HepG2 (cell line): ENCODE data around the gene CDHR5. TPM values are rescaled to one million over a fixed set of nuclear protein-coding genes. Genes with fewer than 3 reads are reported as not detected.
A peak's percentile ranks its signal among the peaks of the same experiment; 100 is the strongest.

Experiments
- ATF7 ChIP-seq, 2 experiments: fragments of 450-650 bp in 1 of 2; sonication (generic) in 1 of 2; formaldehyde crosslinking in 1 of 2; IDR thresholded peaks; 2 replicates each; pipeline versions ENCODE4 v1.4.0 to v1.6.1; 2016 to 2020; ENCODE audit warnings: antibody characterized with exemption in 1 of 2, mild to moderate bottlenecking in 1 of 2, missing genetic modification reagents in 1 of 2
- CBX5 ChIP-seq: sonication (generic); formaldehyde crosslinking; IDR thresholded peaks from 2 replicates; pipeline ENCODE4 v1.4.0; 2020; ENCODE audit warnings: missing genetic modification reagents, borderline replicate concordance
- CENPX ChIP-seq: sonication (generic); formaldehyde crosslinking; IDR thresholded peaks from 2 replicates; pipeline ENCODE4 v1.9.0; 2021; ENCODE audit warnings: mild to moderate bottlenecking, missing genetic modification reagents, moderate library complexity
- ELF1 ChIP-seq: sonication (generic); formaldehyde crosslinking; IDR thresholded peaks from 2 replicates; pipeline ENCODE4 v1.4.0; 2020; ENCODE audit warnings: missing genetic modification reagents
- ESRRA ChIP-seq: sonication (generic); formaldehyde crosslinking; IDR thresholded peaks from 2 replicates; pipeline ENCODE4 v1.5.1; 2020; ENCODE audit warnings: mild to moderate bottlenecking, low read depth, missing genetic modification reagents
- FOXO4 ChIP-seq: sonication (generic); formaldehyde crosslinking; conservative IDR thresholded peaks from 2 replicates; pipeline ENCODE4 v1.8.1; 2023; ENCODE audit warnings: missing genetic modification reagents
- KLF16 ChIP-seq, 2 experiments: sonication (generic) in 1 of 2; formaldehyde crosslinking in 1 of 2; IDR thresholded peaks; 2 replicates each; pipeline versions ENCODE4 v1.6.1 to v1.8.0; 2016 to 2023; ENCODE audit warnings: missing genetic modification reagents in 2 of 2, missing compliant biosample characterization in 1 of 2
- MBD4 ChIP-seq: IDR thresholded peaks from 2 replicates; pipeline ENCODE4 v1.6.1; 2012; ENCODE audit warnings: low read length, inconsistent platforms, borderline replicate concordance
- POGZ ChIP-seq: sonication (generic); formaldehyde crosslinking; IDR thresholded peaks from 2 replicates; pipeline ENCODE4 v1.4.0; 2020; ENCODE audit warnings: mild to moderate bottlenecking, missing genetic modification reagents
- POLR2A ChIP-seq, 2 experiments: IDR thresholded peaks; 2 replicates each; pipeline ENCODE4 v1.6.1; 2011; ENCODE audit warnings: low read depth in 2 of 2, low read length in 2 of 2, mild to moderate bottlenecking in 1 of 2, moderate library complexity in 1 of 2; ENCODE audit not compliant: insufficient read depth in 1 of 2
- REPIN1 ChIP-seq: sonication (generic); formaldehyde crosslinking; IDR thresholded peaks from 2 replicates; pipeline ENCODE4 v1.8.0; 2022; ENCODE audit warnings: missing genetic modification reagents, low read depth, mild to moderate bottlenecking, borderline replicate concordance
- SMC3 ChIP-seq: IDR thresholded peaks from 2 replicates; pipeline ENCODE4 v1.6.1; 2011; ENCODE audit warnings: low read length, improper control_type of control experiment
- TSC22D2 ChIP-seq: sonication (generic); formaldehyde crosslinking; IDR thresholded peaks from 2 replicates; pipeline ENCODE4 v1.5.1; 2020; ENCODE audit warnings: missing genetic modification reagents, mild to moderate bottlenecking, borderline replicate concordance
- YEATS2 ChIP-seq: sonication (generic); formaldehyde crosslinking; IDR thresholded peaks from 2 replicates; pipeline ENCODE4 v1.4.0; 2020; ENCODE audit warnings: missing genetic modification reagents, borderline replicate concordance
- ZNF160 ChIP-seq: sonication (generic); formaldehyde crosslinking; IDR thresholded peaks from 2 replicates; pipeline ENCODE4 v1.8.0; 2022; ENCODE audit warnings: mild to moderate bottlenecking, inconsistent platforms, missing genetic modification reagents
- ZNF230 ChIP-seq: sonication (generic); formaldehyde crosslinking; IDR thresholded peaks from 2 replicates; pipeline ENCODE4 v1.4.0; 2020; ENCODE audit warnings: mild to moderate bottlenecking, missing genetic modification reagents
- ZNF446 ChIP-seq: sonication (generic); formaldehyde crosslinking; IDR thresholded peaks from 2 replicates; pipeline ENCODE4 v1.5.0; 2020; ENCODE audit warnings: mild to moderate bottlenecking, missing genetic modification reagents
- ZNF550 ChIP-seq: sonication (generic); formaldehyde crosslinking; IDR thresholded peaks from 2 replicates; pipeline ENCODE4 v1.4.0; 2020; ENCODE audit warnings: mild to moderate bottlenecking, missing genetic modification reagents, borderline replicate concordance
- ZNF572 ChIP-seq: sonication (generic); formaldehyde crosslinking; IDR thresholded peaks from 2 replicates; pipeline ENCODE4 v1.5.1; 2020; ENCODE audit warnings: mild to moderate bottlenecking, missing genetic modification reagents
- ZNF737 ChIP-seq: sonication (generic); formaldehyde crosslinking; IDR thresholded peaks from 2 replicates; pipeline ENCODE4 v1.5.0; 2020; ENCODE audit warnings: missing genetic modification reagents, mild to moderate bottlenecking, borderline replicate concordance
- ZNF747 ChIP-seq: sonication (generic); formaldehyde crosslinking; IDR thresholded peaks from 2 replicates; pipeline ENCODE4 v1.8.1; 2023; ENCODE audit warnings: missing genetic modification reagents, mild to moderate bottlenecking, borderline replicate concordance
- ZSCAN21 ChIP-seq: sonication (generic); formaldehyde crosslinking; IDR thresholded peaks from 2 replicates; pipeline ENCODE4 v1.8.0; 2022; ENCODE audit warnings: mild to moderate bottlenecking, missing genetic modification reagents, moderate library complexity, borderline replicate concordance
- ZSCAN22 ChIP-seq: sonication (generic); formaldehyde crosslinking; IDR thresholded peaks from 2 replicates; pipeline ENCODE4 v1.4.0; 2020; ENCODE audit warnings: mild to moderate bottlenecking, missing genetic modification reagents
- polyA plus RNA-seq, 8 experiments: library from polyadenylated mRNA; depleted of rRNA in 3 of 8; stranded (reverse) in 7 of 8; unstranded in 1 of 8; fragments of >200 nt; fragmentation: Illumina TruSeq in 4 of 8; extraction: Trizol in 4 of 8; gene quantifications; 2 replicates each; pipeline versions ENCODE4 v1.2.1 to v1.2.3, GENCODE V29; 2011 to 2016; ENCODE audit warnings: low read depth in 4 of 8, missing spikeins in 1 of 8, mixed read lengths in 1 of 8; ENCODE audit not compliant: insufficient read depth in 1 of 8
- total RNA-seq, 5 experiments: library from RNA; depleted of rRNA; stranded (reverse); fragments of >200 nt; fragmentation: Illumina TruSeq; extraction: Trizol; gene quantifications; 2 replicates each; pipeline ENCODE4 v1.2.3, GENCODE V29; 2016; ENCODE audit warnings: low read depth in 1 of 5
- TF ChIP-seq, protein P1 (sequence below): sonication (generic); formaldehyde crosslinking; IDR thresholded peaks from 2 replicates; pipeline ENCODE4 v1.4.0; 2020; ENCODE audit warnings: missing genetic modification reagents
- TF ChIP-seq, protein P2 (sequence below): IDR thresholded peaks from 2 replicates; pipeline ENCODE4 v1.6.1; 2018; ENCODE audit warnings: missing genetic modification reagents
- TF ChIP-seq, protein P3 (sequence below): sonication (generic); formaldehyde crosslinking; IDR thresholded peaks from 2 replicates; pipeline ENCODE4 v1.4.0; 2020; ENCODE audit warnings: missing genetic modification reagents, borderline replicate concordance

CDHR5 gene
- total and polyA plus RNA-seq, 2 of the 13 experiments (the other 11 are each of a cell fraction or from before 2014, with no cell fraction given) = 0.46 to 0.71 TPM

DNA sequence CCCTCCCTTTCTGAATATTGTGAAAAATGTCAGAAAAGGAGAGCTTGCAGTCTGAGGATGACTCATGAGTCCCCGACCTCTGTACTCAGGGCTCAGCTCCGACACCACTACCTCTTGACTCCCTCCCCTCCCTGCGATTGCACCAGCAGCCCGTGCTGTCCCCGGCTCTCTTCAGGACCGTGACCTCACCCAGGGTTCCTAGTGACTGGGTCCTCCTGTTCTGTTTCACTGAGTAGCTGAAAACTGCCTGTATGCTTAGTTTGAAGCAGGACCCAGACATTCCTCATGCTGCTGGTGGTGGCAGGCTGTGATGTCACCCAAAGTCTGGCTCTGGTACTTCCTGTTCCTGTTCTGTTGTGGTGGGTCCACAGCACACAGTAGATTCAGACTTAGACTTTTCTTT lies 36.8 kb downstream of the CDHR5 start (continued):
- TF ChIP-seq POGZ (0 out of 2 replicates have a peak, but pooled peaks have one; percentile 7), ZNF160 (no peak), ZSCAN22 (CRISPR knock-in tag) (no peak), TSC22D2 (CRISPR knock-in tag) (no peak), YEATS2 (CRISPR knock-in tag) (peak; percentile 53; the same call in 1 of the 2 replicates), POLR2A (IDR thresholded peaks at IDR 0.05; ENCODE audit: insufficient read depth in 1 of 2, low read depth in 2 of 2, low read length in 2 of 2) (0 out of 4 replicates have a peak, but pooled peaks of 1 of the 2 experiments have one; percentile 21), ELF1 (CRISPR knock-in tag) (peak; percentile 41; the same call in 1 of the 2 replicates), ZNF747 (CRISPR knock-in tag) (no peak), CENPX (CRISPR knock-in tag) (no peak), ESRRA (CRISPR knock-in tag) (peak; percentile 75), FOXO4 (CRISPR knock-in tag) (no peak), CBX5 (peak; percentile 87; the same call in 1 of the 2 replicates), REPIN1 (peak; percentile 77), ZSCAN21 (CRISPR knock-in tag) (peak; percentile 81), ZNF446 (CRISPR knock-in tag) (no peak), MBD4 (no peak), ATF7 (IDR thresholded peaks at IDR 0.05) (peak; percentile 52; the same call in 1 of the 2 replicates), ATF7 (CRISPR knock-in tag; IDR thresholded peaks at IDR 0.05) (no peak), SMC3 (peak; percentile 33; the same call in 1 of the 2 replicates), KLF16 (CRISPR knock-in tag; IDR thresholded peaks at IDR 0.05) (peak in 1 of 2 experiments; percentile 62; a peak in 1 of 4 replicates), ZNF572 (CRISPR knock-in tag) (no peak), ZNF737 (CRISPR knock-in tag) (no peak), ZNF230 (CRISPR knock-in tag) (no peak), ZNF550 (CRISPR knock-in tag) (no peak)
- TF ChIP-seq, protein P1, sequence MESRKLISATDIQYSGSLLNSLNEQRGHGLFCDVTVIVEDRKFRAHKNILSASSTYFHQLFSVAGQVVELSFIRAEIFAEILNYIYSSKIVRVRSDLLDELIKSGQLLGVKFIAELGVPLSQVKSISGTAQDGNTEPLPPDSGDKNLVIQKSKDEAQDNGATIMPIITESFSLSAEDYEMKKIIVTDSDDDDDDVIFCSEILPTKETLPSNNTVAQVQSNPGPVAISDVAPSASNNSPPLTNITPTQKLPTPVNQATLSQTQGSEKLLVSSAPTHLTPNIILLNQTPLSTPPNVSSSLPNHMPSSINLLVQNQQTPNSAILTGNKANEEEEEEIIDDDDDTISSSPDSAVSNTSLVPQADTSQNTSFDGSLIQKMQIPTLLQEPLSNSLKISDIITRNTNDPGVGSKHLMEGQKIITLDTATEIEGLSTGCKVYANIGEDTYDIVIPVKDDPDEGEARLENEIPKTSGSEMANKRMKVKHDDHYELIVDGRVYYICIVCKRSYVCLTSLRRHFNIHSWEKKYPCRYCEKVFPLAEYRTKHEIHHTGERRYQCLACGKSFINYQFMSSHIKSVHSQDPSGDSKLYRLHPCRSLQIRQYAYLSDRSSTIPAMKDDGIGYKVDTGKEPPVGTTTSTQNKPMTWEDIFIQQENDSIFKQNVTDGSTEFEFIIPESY (CRISPR knock-in tag) = 0 out of 2 replicates have a peak, but pooled peaks have one; percentile 51
- TF ChIP-seq, protein P2, sequence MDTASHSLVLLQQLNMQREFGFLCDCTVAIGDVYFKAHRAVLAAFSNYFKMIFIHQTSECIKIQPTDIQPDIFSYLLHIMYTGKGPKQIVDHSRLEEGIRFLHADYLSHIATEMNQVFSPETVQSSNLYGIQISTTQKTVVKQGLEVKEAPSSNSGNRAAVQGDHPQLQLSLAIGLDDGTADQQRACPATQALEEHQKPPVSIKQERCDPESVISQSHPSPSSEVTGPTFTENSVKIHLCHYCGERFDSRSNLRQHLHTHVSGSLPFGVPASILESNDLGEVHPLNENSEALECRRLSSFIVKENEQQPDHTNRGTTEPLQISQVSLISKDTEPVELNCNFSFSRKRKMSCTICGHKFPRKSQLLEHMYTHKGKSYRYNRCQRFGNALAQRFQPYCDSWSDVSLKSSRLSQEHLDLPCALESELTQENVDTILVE (CRISPR knock-in tag) = peak; percentile 85
- TF ChIP-seq, protein P3, sequence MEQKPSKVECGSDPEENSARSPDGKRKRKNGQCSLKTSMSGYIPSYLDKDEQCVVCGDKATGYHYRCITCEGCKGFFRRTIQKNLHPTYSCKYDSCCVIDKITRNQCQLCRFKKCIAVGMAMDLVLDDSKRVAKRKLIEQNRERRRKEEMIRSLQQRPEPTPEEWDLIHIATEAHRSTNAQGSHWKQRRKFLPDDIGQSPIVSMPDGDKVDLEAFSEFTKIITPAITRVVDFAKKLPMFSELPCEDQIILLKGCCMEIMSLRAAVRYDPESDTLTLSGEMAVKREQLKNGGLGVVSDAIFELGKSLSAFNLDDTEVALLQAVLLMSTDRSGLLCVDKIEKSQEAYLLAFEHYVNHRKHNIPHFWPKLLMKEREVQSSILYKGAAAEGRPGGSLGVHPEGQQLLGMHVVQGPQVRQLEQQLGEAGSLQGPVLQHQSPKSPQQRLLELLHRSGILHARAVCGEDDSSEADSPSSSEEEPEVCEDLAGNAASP (CRISPR knock-in tag) = peak; percentile 95; the same call in 1 of the 2 replicates
